Lower leg skin (tissue), 4 donors: Measurements from ENCODE around the gene HERPUD1. TPM values are rescaled to one million over a fixed set of nuclear protein-coding genes. Genes with fewer than 3 reads are reported as not detected.

Source experiments
- DNase-seq, 2 donors: peaks; one replicate each; pipeline ENCODE4 v3.0.0-alpha.2; 2019; ENCODE audit warnings: low spot score in 2 of 2
- H3K4me3 ChIP-seq: fragments of 200-600 bp; sonication (generic); 2 replicates; pipeline ENCODE4 v1.5.1; 2017; ENCODE audit warnings: mild to moderate bottlenecking, low read depth; ENCODE audit not compliant: poor library complexity, severe bottlenecking
- POLR2A ChIP-seq, 2 donors: fragments of 450-650 bp; IDR thresholded peaks; one replicate each; pipeline ENCODE4 v1.6.1; 2016 to 2017; ENCODE audit warnings: antibody characterized with exemption in 2 of 2, mild to moderate bottlenecking in 1 of 2, moderate library complexity in 1 of 2
- WGBS, 2 donors: methylation state at CpG; one replicate each; pipeline ENCODE4 v1.1.5; 2018; 5-methylcytosine and 5-hydroxymethylcytosine counted together
- intact Hi-C: fragments of 100-400 bp; cut with DNase I; formaldehyde crosslinking; loops from one replicate; pipeline ENCODE4 v1.15.0; 2023; ENCODE audit warnings: low total_unique reads
- total RNA-seq, 4 donors: library from RNA; depleted of rRNA; stranded (reverse); fragments of >200 nt; gene quantifications; one replicate each; pipeline ENCODE4 v1.1.0, GENCODE V29; 2016
- TF ChIP-seq, protein P1 (sequence below), 3 donors: fragments of 450-650 bp; IDR thresholded peaks; one replicate each; pipeline ENCODE4 v1.5.1; 2016; ENCODE audit warnings: antibody characterized with exemption in 3 of 3, mild to moderate bottlenecking in 3 of 3, moderate library complexity in 2 of 3

Gene HERPUD1
- total RNA-seq, 4 donors from 2014 or later, result 136 to 165 (median 158) TPM

DNA sequence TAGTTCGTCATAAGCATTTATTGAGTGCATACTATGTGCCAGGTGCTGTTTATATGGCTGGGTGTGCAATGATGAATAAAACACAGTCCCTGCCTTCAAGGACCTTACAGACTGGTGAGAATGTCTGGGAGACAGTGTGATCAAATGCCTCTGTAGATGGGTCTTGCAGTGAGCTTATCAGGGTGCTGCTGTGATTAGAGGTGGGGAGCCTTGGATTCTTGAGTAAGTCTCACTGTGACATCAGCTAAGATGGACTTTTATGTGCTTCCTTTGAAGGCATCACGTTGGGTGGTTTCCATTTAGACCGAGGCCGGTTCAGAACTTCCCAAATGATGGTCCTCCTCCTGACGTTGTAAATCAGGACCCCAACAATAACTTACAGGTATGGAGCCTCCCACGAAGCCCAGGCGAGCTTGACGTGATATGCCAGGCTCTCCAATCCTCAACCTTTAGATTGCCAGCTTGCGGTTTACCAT is 10.0 kb downstream of the HERPUD1 start:
- H3K4me3 ChIP-seq, result no peak overlapping the region
- TF ChIP-seq, protein P1, sequence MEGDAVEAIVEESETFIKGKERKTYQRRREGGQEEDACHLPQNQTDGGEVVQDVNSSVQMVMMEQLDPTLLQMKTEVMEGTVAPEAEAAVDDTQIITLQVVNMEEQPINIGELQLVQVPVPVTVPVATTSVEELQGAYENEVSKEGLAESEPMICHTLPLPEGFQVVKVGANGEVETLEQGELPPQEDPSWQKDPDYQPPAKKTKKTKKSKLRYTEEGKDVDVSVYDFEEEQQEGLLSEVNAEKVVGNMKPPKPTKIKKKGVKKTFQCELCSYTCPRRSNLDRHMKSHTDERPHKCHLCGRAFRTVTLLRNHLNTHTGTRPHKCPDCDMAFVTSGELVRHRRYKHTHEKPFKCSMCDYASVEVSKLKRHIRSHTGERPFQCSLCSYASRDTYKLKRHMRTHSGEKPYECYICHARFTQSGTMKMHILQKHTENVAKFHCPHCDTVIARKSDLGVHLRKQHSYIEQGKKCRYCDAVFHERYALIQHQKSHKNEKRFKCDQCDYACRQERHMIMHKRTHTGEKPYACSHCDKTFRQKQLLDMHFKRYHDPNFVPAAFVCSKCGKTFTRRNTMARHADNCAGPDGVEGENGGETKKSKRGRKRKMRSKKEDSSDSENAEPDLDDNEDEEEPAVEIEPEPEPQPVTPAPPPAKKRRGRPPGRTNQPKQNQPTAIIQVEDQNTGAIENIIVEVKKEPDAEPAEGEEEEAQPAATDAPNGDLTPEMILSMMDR (IDR thresholded peaks at IDR 0.05), result no peak
- TF ChIP-seq POLR2A (IDR thresholded peaks at IDR 0.05), result no peak
- DNase-seq, result no peak
- WGBS, 2 donors, result 76 to 90% methylated on average over 9 of the region's 9 CpGs
- intact Hi-C loops, result no loop called here

DNA sequence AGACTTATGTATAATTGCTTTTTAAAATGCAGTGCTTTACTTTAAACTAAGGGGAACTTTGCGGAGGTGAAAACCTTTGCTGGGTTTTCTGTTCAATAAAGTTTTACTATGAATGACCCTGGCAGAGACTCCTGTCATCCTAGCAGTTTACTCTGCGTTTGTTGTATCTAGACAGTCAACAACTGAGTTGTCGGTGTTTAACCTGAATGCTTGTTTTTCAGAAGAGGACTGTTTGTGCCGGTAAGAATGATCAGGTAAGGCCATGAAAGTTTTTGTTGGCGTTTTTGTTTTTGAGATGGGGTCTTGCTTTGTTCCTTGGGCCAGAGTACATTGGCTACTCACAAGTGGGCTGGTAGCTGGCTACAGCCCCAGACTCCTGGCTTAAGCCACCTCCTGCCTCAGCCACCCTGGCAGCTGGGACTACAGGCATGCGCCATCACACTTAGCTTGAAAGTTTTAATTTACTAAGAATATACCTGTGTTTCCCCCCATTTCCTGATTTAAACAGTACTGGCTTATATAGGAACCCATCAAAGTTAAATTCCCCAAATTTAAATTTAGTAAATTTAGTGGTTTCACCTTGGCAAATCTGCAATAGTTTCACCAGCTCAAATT is 11.9 kb downstream of the HERPUD1 start:
- no peak for DNase-seq
- intact Hi-C loops, result no loop called here
- TF ChIP-seq POLR2A (IDR thresholded peaks at IDR 0.05), result no peak
- TF ChIP-seq, protein P1 (IDR thresholded peaks at IDR 0.05), result no peak
- H3K4me3 ChIP-seq, result no peak overlapping the region
- WGBS, 2 donors, result 58 to 63% methylated on average over 6 of the region's 6 CpGs

DNA sequence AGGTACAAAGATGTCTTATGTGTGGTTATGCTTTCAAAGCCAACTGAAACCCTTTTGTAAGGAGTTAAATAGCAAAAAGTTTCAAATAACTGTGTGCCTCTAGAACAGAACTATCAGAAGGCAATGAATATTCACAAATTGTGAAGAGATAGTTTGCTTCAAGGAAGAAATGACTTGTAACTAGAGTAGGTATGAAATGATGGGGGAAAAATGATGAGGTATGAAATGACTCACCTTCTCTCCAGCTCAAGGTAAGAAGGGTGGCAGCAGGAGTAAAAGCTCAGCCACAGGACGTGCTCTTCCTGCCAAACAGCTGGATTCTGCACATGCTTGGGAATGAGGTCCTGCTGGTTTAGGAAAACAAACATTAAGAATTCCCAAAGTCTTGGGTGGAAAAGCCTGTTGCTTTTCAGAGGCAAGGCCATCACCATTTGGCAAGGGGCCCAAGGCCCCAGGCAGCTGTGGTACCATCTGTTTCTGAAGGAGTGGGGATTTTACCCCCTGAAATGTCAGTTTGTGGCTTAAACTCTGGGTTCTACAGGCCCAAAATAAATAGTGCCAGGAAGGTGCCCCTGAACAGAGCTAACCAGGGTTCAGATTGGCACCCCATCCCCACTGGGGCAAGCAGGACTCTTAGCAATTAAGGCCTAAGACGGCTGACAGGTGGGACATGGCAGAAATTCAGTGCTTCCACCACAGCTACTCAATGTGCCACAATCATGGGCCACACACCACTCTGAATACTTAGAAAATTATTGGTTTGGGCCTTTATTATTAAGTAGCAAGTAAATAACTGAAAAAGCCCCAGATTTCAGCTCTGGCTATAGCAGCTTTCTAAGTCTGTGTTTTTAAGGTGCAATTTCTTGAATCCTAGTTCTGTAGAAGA is 13.3 kb downstream of the HERPUD1 start:
- WGBS, 2 donors, result 45% methylated on average over 2 of the region's 2 CpGs
- intact Hi-C loops, result no loop called here
- no peak overlapping the region for H3K4me3 ChIP-seq
- TF ChIP-seq, protein P1 (IDR thresholded peaks at IDR 0.05), result no peak
- TF ChIP-seq POLR2A (IDR thresholded peaks at IDR 0.05), result no peak
- no peak for DNase-seq

DNA sequence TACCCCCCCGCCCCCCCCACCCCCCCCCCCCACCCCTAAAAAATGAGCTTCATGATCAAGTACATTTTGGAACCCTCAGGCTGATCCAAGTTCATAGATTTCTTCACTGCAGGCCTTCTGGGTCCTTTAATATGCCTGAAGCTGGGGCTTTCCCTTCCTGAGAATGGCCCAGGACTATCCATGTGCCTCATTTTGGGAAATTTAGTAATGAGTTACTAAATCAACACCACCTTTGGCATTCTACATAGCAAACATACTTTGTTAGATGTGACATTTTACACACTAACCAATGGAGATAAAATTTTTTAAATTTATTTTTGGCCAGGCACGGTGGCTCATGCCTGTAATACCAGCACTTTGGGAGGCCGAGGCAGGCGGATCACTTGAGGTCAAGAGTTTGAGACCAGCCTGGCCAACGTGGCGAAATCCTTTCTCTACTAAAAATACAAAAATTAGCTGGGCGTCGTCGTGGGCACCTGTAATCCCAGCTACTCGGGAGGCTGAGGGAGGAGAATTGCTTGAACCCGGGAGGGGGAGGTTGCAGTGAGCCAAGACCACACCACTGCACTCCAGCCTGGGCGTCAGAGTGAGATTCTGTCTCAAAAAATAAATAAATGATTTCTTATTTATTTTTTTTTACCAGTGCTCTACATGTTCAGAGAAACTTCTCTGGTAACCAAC is 14.0 kb downstream of the HERPUD1 start:
- no peak for TF ChIP-seq POLR2A (IDR thresholded peaks at IDR 0.05)
- DNase-seq, result no peak
- H3K4me3 ChIP-seq, result no peak overlapping the region
- WGBS, 2 donors, result 78 to 79% methylated on average over 12 of the region's 12 CpGs
- intact Hi-C loops, result no loop called here

DNA sequence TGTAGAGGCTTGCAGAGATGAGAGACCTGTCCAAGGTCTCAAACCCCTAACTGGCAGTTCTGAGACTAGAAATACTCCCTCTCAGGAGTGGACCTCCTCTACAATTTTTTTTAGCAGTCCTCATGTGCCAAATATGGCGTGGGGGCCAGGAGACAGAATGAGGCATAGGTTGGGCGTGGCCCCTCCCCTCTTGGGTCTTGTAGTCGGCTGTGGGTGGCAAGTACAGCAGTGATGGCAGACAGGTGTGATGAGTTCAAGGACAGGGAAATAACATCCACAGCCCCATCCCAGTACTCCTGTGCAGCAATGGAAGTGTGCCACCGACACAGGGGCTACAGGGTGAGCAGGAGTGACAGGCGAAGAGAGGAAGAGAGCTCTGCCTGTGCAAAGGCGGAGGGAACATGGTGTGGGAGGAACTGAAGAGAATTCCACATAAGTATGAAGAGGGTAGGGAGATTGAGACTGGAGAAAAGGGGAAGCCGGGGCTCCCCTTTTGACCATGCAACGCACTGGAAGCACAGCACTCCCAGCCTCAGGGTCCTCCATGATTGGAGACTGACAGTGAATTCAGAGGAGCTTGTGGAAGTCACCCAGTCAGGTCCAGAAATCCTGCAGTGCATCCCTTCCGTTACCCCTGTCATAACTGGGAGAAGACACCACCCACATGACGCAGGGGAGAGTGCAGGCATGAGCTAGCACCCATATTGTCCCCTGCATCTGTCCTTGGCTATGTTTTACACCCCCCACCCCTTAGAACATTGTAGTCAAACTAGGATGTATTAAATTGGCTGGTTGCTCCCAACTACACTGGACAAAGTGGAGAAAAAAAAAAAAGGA is 15.0 kb downstream of the HERPUD1 start:
- WGBS, 2 donors, result 74 to 78% methylated on average over 10 of the region's 10 CpGs
- no peak for TF ChIP-seq POLR2A (IDR thresholded peaks at IDR 0.05)
- TF ChIP-seq, protein P1 (IDR thresholded peaks at IDR 0.05), result no peak
- DNase-seq, result no peak
- intact Hi-C loops, result no loop called here
- H3K4me3 ChIP-seq, result no peak overlapping the region
